Natural killer cell treated with Interleukin-12 subunit alpha and Interleukin-12 subunit beta and Interleukin-15 and Interleukin-18, amount 100 ng/mL, for 72 hours (primary cell): Measurements from ENCODE around the gene FKBP5. TPM values are rescaled to one million over a fixed set of nuclear protein-coding genes. Genes with fewer than 3 reads are reported as not detected.
A peak's percentile ranks its signal among the peaks of the same experiment; 100 is the strongest.
"Not testable (repeated sequence)": the region's sequence is repeated elsewhere in the genome, so short reads cannot be mapped to it uniquely, and the experiment has no call there.

Source experiments
- ATAC-seq, 2 donors: fragments of 150-1000 bp; cut with Tn5 transposase in 1 of 2; sonication (Bioruptor Pico), chemical (Tn5 transposase) in 1 of 2; 2 replicates each; pipeline ENCODE4 v1.10.0; 2021
- DNase-seq: peaks from one replicate; pipeline ENCODE4 v3.0.0; 2022; ENCODE audit warnings: low spot score
- H3K27ac Mint-ChIP-seq, 2 donors: 1 replicate in 1 of 2; 2 replicates in 1 of 2; pipeline ENCODE4 v1.8.0; 2022; ENCODE audit warnings: mixed read lengths in 2 of 2, mild to moderate bottlenecking in 1 of 2, moderate library complexity in 1 of 2
- H3K27me3 Mint-ChIP-seq, 2 donors: 1 replicate in 1 of 2; 2 replicates in 1 of 2; pipeline ENCODE4 v1.8.0; 2022; ENCODE audit warnings: mixed read lengths in 2 of 2
- H3K36me3 Mint-ChIP-seq: one replicate; pipeline ENCODE4 v1.8.0; 2022; ENCODE audit warnings: mixed read lengths
- H3K4me1 Mint-ChIP-seq, 2 donors: 1 replicate in 1 of 2; 2 replicates in 1 of 2; pipeline ENCODE4 v1.8.0; 2022; ENCODE audit warnings: low read depth in 2 of 2, mixed read lengths in 2 of 2, mild to moderate bottlenecking in 1 of 2
- H3K4me3 Mint-ChIP-seq: one replicate; pipeline ENCODE4 v1.8.0; 2022; ENCODE audit warnings: mixed read lengths
- H3K9me3 Mint-ChIP-seq: 2 replicates; pipeline ENCODE4 v1.8.0; 2022; ENCODE audit warnings: mixed read lengths
- total RNA-seq, 2 donors: library from RNA; stranded (reverse); gene quantifications; one replicate each; pipeline ENCODE4 v1.2.3, GENCODE V29; 2022

Gene FKBP5
- total RNA-seq, 2 donors from 2014 or later: 14.1 to 32.5 TPM

- Mint-ChIP-seq H3K27ac (no peak overlapping the region), H3K4me1 (peaks cover 0 to 5% of the 10 kb centered on the region in 2 donors), H3K36me3 (peaks cover 6% of the 10 kb centered on the region), H3K9me3 (peaks cover 4% of the 10 kb centered on the region), H3K4me3 (no peak overlapping the region), H3K27me3 (no peaks in the 10 kb centered on the region)
- DNase-seq (no peak), ATAC-seq (no peak)
Observed at GRCh38 chr6:35554811-35555210, 133.9 kb downstream of the FKBP5 start.

- DNase-seq (no peak), ATAC-seq (no peak)
- H3K4me1 Mint-ChIP-seq: peaks cover 0 to 5% of the 10 kb centered on the region in 2 donors
- peaks cover 6% of the 10 kb centered on the region for H3K36me3 Mint-ChIP-seq
- H3K9me3 Mint-ChIP-seq: peaks cover 4% of the 10 kb centered on the region
- no peak overlapping the region for H3K4me3 Mint-ChIP-seq
- no peaks in the 10 kb centered on the region for H3K27me3 Mint-ChIP-seq
- H3K27ac Mint-ChIP-seq: no peak overlapping the region
Observed at GRCh38 chr6:35553315-35553714, 135.4 kb downstream of the FKBP5 start.

GRCh38 chr6:35552285-35552917 lies 136.3 kb downstream of the FKBP5 start:
- peaks cover 0 to 3% of the 10 kb centered on the region in 2 donors for H3K27me3 Mint-ChIP-seq
- ATAC-seq (peak in 1 of 2 donors; percentile 53), DNase-seq (peak; percentile 66)
- peaks cover 0 to 5% of the 10 kb centered on the region in 2 donors for H3K4me1 Mint-ChIP-seq
- peaks cover 4% of the 10 kb centered on the region for H3K9me3 Mint-ChIP-seq
- no peak overlapping the region for H3K27ac Mint-ChIP-seq
- peaks cover 6% of the 10 kb centered on the region for H3K36me3 Mint-ChIP-seq
- no peak overlapping the region for H3K4me3 Mint-ChIP-seq

GRCh38 chr6:35550437-35550836 lies 138.3 kb downstream of the FKBP5 start:
- Mint-ChIP-seq H3K27ac (no peak overlapping the region), H3K4me1 (peaks cover 0 to 5% of the 10 kb centered on the region in 2 donors), H3K4me3 (no peak overlapping the region), H3K9me3 (peaks cover 4% of the 10 kb centered on the region), H3K36me3 (peaks cover 6% of the 10 kb centered on the region), H3K27me3 (peaks cover 0 to 3% of the 10 kb centered on the region in 2 donors)
- DNase-seq (no peak), ATAC-seq (no peak)

- Mint-ChIP-seq H3K4me3 (no peak overlapping the region), H3K4me1 (peaks cover 0 to 4% of the 10 kb centered on the region in 2 donors), H3K27ac (no peak overlapping the region), H3K36me3 (peaks cover 6% of the 10 kb centered on the region), H3K27me3 (peaks cover 5 to 8% of the 10 kb centered on the region in 2 donors), H3K9me3 (peaks cover 4% of the 10 kb centered on the region)
- no peak for DNase-seq
- ATAC-seq: no peak
Observed at GRCh38 chr6:35547676-35548075, 141.0 kb downstream of the FKBP5 start.

GRCh38 chr6:35544769-35545361 lies 143.8 kb downstream of the FKBP5 start:
- no peak for DNase-seq
- Mint-ChIP-seq H3K27ac (no peak overlapping the region), H3K4me1 (peaks cover 0 to 2% of the 10 kb centered on the region in 2 donors), H3K36me3 (no peaks in the 10 kb centered on the region), H3K27me3 (peaks cover 5 to 8% of the 10 kb centered on the region in 2 donors), H3K9me3 (no peaks in the 10 kb centered on the region), H3K4me3 (no peak overlapping the region)
- ATAC-seq: no peak

- Mint-ChIP-seq H3K27ac (no peak overlapping the region), H3K27me3 (peaks cover 5 to 8% of the 10 kb centered on the region in 2 donors), H3K36me3 (no peaks in the 10 kb centered on the region), H3K4me3 (no peak overlapping the region), H3K4me1 (peaks cover 0 to 2% of the 10 kb centered on the region in 2 donors), H3K9me3 (no peaks in the 10 kb centered on the region)
- ATAC-seq (no peak), DNase-seq (no peak)
Observed at GRCh38 chr6:35543459-35544193, 145.1 kb downstream of the FKBP5 start.

GRCh38 chr6:35541836-35542235 lies 146.9 kb downstream of the FKBP5 start:
- Mint-ChIP-seq H3K4me3 (no peak overlapping the region), H3K4me1 (peaks cover 0 to 2% of the 10 kb centered on the region in 2 donors), H3K36me3 (no peaks in the 10 kb centered on the region), H3K27me3 (peaks cover 2 to 8% of the 10 kb centered on the region in 2 donors), H3K27ac (no peak overlapping the region), H3K9me3 (no peaks in the 10 kb centered on the region)
- ATAC-seq: no peak
- no peak for DNase-seq

- no peak overlapping the region for H3K4me3 Mint-ChIP-seq
- H3K27ac Mint-ChIP-seq: no peak overlapping the region
- H3K4me1 Mint-ChIP-seq: peaks cover 0 to 3% of the 10 kb centered on the region in 2 donors
- DNase-seq (no peak), ATAC-seq (no peak)
- H3K36me3 Mint-ChIP-seq: no peaks in the 10 kb centered on the region
- peaks cover 5 to 7% of the 10 kb centered on the region in 2 donors for H3K27me3 Mint-ChIP-seq
- no peaks in the 10 kb centered on the region for H3K9me3 Mint-ChIP-seq
Observed at GRCh38 chr6:35539223-35539622, 149.5 kb downstream of the FKBP5 start.

- H3K4me1 Mint-ChIP-seq, H3K27me3 Mint-ChIP-seq, H3K9me3 Mint-ChIP-seq, DNase-seq, ATAC-seq, H3K4me3 Mint-ChIP-seq, H3K36me3 Mint-ChIP-seq, H3K27ac Mint-ChIP-seq: not testable (repeated sequence)
Observed at GRCh38 chr6:35535847-35536246, 152.9 kb downstream of the FKBP5 start.

GRCh38 chr6:35534407-35535170 lies 154.1 kb downstream of the FKBP5 start:
- no peak for DNase-seq
- no peaks in the 10 kb centered on the region for H3K9me3 Mint-ChIP-seq
- ATAC-seq: no peak
- H3K36me3 Mint-ChIP-seq: no peaks in the 10 kb centered on the region
- peaks cover 5 to 7% of the 10 kb centered on the region in 2 donors for H3K27me3 Mint-ChIP-seq
- H3K4me1 Mint-ChIP-seq: peaks cover 0 to 5% of the 10 kb centered on the region in 2 donors
- H3K27ac Mint-ChIP-seq: no peak overlapping the region
- no peak overlapping the region for H3K4me3 Mint-ChIP-seq

GRCh38 chr6:35533981-35534380 lies 154.7 kb downstream of the FKBP5 start:
- H3K27me3 Mint-ChIP-seq: peaks cover 5 to 7% of the 10 kb centered on the region in 2 donors
- H3K36me3 Mint-ChIP-seq: no peaks in the 10 kb centered on the region

GRCh38 chr6:35532126-35532525 lies 156.6 kb downstream of the FKBP5 start:
- H3K4me3 Mint-ChIP-seq: no peak overlapping the region

More at GRCh38 chr6:35533981-35534380, 154.7 kb downstream of the FKBP5 start:
- Mint-ChIP-seq H3K4me3 (no peak overlapping the region), H3K4me1 (peaks cover 0 to 5% of the 10 kb centered on the region in 2 donors), H3K27ac (no peak overlapping the region), H3K9me3 (no peaks in the 10 kb centered on the region)
- ATAC-seq (no peak), DNase-seq (no peak)

More at GRCh38 chr6:35532126-35532525, 156.6 kb downstream of the FKBP5 start:
- no peak overlapping the region for H3K27ac Mint-ChIP-seq
- DNase-seq (no peak), ATAC-seq (no peak)
- no peaks in the 10 kb centered on the region for H3K9me3 Mint-ChIP-seq
- peaks cover 0 to 8% of the 10 kb centered on the region in 2 donors for H3K4me1 Mint-ChIP-seq
- H3K36me3 Mint-ChIP-seq: no peaks in the 10 kb centered on the region
- peaks cover 5 to 7% of the 10 kb centered on the region in 2 donors for H3K27me3 Mint-ChIP-seq
